Neural crest cell (in vitro differentiated cells): ENCODE measurements around the gene CNKSR2. TPM values are rescaled to one million over a fixed set of nuclear protein-coding genes. Genes with fewer than 3 reads are reported as not detected.

Experiments used
- DNase-seq: peaks from one replicate; pipeline ENCODE4 v3.0.0; 2021; ENCODE audit warnings: low read depth, mixed read lengths, low spot score
- H3K27ac Mint-ChIP-seq: one replicate; pipeline ENCODE4 v1.8.0; 2021; ENCODE audit warnings: mild to moderate bottlenecking, mixed read lengths; ENCODE audit not compliant: unreplicated experiment
- H3K27me3 Mint-ChIP-seq: 2 replicates; pipeline ENCODE4 v1.8.0; 2021; ENCODE audit warnings: low read depth, mild to moderate bottlenecking, mixed read lengths
- H3K36me3 Mint-ChIP-seq: 2 replicates; pipeline ENCODE4 v1.8.0; 2021; ENCODE audit warnings: low read depth, mild to moderate bottlenecking, mixed read lengths
- H3K4me1 Mint-ChIP-seq: 2 replicates; pipeline ENCODE4 v1.8.0; 2021; ENCODE audit warnings: mixed read lengths
- H3K4me3 Mint-ChIP-seq: one replicate; pipeline ENCODE4 v1.8.0; 2021; ENCODE audit warnings: mild to moderate bottlenecking, mixed read lengths
- H3K9me3 Mint-ChIP-seq: 2 replicates; pipeline ENCODE4 v1.8.0; 2021; ENCODE audit warnings: mixed read lengths
- CTCF ChIP-seq: fragments of 200-600 bp; sonication (generic); conservative IDR thresholded peaks from 2 replicates; pipeline ENCODE4 v1.5.0; 2021; ENCODE audit warnings: antibody characterized with exemption, mild to moderate bottlenecking
- total RNA-seq: library from RNA; stranded (reverse); gene quantifications from 2 replicates; pipeline ENCODE4 v1.2.1, GENCODE V29; 2021

Gene CNKSR2
- total RNA-seq, 1 donor from 2014 or later = 22.4 TPM

DNA sequence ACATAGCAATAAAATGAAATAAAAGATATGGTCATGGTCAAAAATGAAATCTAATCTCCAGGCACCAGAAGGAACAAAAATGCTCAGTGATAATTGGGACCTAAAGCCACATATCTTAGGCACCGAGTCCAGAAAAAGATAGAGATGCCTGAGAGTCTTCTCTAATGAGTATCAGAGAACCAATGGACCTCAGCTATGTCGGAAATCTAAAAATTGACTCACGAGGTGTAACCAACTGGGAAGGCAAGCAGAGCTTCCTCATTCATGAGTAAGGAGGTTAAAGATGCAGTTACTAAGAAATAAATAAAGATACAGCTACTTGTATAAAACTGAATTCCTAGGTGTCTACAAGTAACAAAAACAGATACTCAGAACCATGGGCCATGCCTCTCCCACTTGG, 211.8 kb downstream of the CNKSR2 start:
- Mint-ChIP-seq H3K27ac (no peak overlapping the region), H3K4me1 (peaks cover 14% of the 10 kb centered on the region), H3K4me3 (no peak overlapping the region), H3K27me3 (no peaks in the 10 kb centered on the region), H3K36me3 (peaks cover 41% of the 10 kb centered on the region), H3K9me3 (peaks cover 14% of the 10 kb centered on the region)
- no peak for TF ChIP-seq CTCF
- no peak for DNase-seq

DNA sequence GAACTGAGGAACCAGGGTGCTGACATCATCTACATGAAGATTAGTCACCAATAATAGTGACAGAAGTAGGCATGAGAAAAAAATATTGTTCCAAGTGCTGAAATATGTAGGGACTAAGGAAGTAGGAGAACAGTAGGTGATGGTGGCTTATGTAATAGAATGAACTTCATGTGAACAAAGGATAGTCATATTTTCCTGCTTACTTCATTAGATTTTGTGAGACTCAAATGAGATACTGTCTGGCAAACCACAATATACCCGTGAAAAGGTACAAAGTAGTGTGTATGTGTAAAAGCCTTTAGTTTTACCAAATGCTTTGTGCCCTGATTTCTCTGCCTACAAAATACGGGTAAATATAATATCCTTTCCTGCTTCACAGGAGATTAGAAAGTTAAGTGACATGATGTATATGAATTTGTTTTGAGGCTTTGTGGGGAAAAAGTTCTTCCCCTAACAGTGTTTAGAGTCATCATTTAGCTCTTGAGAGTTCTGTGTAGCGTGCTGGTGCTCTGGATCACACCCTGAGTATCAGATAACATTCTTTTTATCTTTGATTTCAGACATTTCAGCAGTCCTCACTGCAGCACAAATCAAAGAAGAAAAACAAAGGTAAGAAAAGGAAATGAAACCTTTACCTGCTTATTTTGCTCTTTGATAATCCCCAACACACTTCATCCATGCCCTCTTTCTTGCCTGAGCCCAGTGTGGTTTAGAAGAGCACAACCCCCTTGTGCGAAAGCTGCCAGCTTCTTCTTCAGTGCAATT, 216.0 kb downstream of the CNKSR2 start:
- TF ChIP-seq CTCF = no peak
- H3K27me3 Mint-ChIP-seq = no peaks in the 10 kb centered on the region
- DNase-seq = no peak
- peak overlapping the region; percentile 65 for H3K27ac Mint-ChIP-seq
- peaks cover 14% of the 10 kb centered on the region for H3K9me3 Mint-ChIP-seq
- peaks cover 30% of the 10 kb centered on the region for H3K36me3 Mint-ChIP-seq
- H3K4me3 Mint-ChIP-seq = no peak overlapping the region
- no peaks in the 10 kb centered on the region for H3K4me1 Mint-ChIP-seq

GRCh38 chrX:21606002-21606401, 231.8 kb downstream of the CNKSR2 start:
- peaks cover 20% of the 10 kb centered on the region for H3K36me3 Mint-ChIP-seq
- H3K9me3 Mint-ChIP-seq = no peaks in the 10 kb centered on the region
- no peaks in the 10 kb centered on the region for H3K4me1 Mint-ChIP-seq
- no peaks in the 10 kb centered on the region for H3K27me3 Mint-ChIP-seq
- TF ChIP-seq CTCF = no peak
- H3K4me3 Mint-ChIP-seq = no peak overlapping the region
- DNase-seq = no peak
- no peak overlapping the region for H3K27ac Mint-ChIP-seq

DNA sequence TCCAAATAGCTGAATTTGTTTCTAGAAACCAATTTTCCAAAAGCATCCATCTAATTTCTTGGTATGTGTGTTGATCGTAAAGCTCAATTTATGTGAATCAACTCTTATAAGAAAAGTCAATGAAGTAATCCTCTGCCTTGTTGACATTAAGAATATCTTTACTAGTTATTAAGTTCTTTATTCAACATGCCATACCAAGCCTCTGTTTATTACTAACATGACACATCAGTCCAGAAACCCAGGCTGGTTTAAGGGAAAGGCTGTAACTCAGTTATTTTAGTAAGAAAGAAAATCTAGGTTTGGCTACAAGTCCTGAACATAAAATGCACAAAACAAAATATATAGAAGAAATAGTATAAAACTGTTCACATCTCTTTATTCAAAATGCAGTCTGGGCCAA, 235.9 kb downstream of the CNKSR2 start:
- Mint-ChIP-seq H3K9me3 (no peaks in the 10 kb centered on the region), H3K4me3 (no peak overlapping the region), H3K27me3 (no peaks in the 10 kb centered on the region), H3K27ac (no peak overlapping the region), H3K36me3 (peaks cover 9% of the 10 kb centered on the region), H3K4me1 (no peaks in the 10 kb centered on the region)
- DNase-seq = no peak
- no peak for TF ChIP-seq CTCF

DNA sequence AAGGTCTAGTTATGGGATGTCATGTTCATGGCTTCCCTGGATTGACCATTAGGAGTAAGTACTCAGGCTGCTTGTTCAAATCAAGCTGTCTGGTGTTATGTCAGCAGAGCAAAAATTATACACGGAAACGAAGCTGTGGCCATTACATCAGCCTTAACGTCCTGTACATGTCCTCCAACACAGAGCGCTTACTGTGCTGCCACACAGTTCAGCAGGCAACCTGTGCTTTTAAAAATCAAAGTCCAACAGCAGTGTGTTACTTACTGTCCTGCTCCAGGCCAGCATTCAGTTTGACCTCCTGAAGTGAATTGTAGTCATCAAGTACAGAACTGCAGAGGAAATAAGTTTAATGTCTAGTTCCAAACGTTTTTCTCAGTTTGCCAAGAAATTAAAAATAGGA, 237.9 kb downstream of the CNKSR2 start:
- Mint-ChIP-seq H3K36me3 (peaks cover 6% of the 10 kb centered on the region), H3K4me1 (no peaks in the 10 kb centered on the region), H3K27ac (no peak overlapping the region), H3K4me3 (no peak overlapping the region), H3K27me3 (no peaks in the 10 kb centered on the region), H3K9me3 (no peaks in the 10 kb centered on the region)
- no peak for DNase-seq
- TF ChIP-seq CTCF = no peak
